Lower leg skin (tissue), 3 donors: ENCODE measurements around the gene NOL7.

Experiments
- CTCF ChIP-seq, 3 donors: fragments of 450-650 bp; IDR thresholded peaks; one replicate each; pipeline ENCODE4 v1.5.1; 2016; ENCODE audit warnings: antibody characterized with exemption in 3 of 3, mild to moderate bottlenecking in 3 of 3, moderate library complexity in 2 of 3
- POLR2A ChIP-seq, 2 donors: fragments of 450-650 bp; IDR thresholded peaks; one replicate each; pipeline ENCODE4 v1.6.1; 2016 to 2017; ENCODE audit warnings: antibody characterized with exemption in 2 of 2, mild to moderate bottlenecking in 1 of 2, moderate library complexity in 1 of 2

DNA sequence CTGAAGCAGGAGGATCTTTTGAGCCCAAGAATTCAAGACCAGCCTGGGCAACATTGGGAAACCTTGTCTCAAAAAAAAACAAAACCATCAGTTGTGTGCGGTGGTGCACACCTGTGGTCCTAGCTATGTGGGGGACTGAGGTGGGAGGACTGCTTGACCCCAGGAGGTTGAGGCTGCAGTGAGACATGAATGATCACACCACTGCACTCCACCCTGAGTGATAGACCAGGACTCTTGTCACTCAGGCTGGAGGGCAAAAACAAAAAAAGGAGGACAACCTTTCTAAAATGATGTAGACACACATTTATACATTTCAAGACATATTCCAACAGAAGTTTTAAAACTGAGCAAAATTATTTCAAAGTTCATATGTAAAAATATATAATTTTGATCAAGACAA is 45.1 kb downstream of the NOL7 start:
- no peak for TF ChIP-seq CTCF (IDR thresholded peaks at IDR 0.05)
- TF ChIP-seq POLR2A (IDR thresholded peaks at IDR 0.05) = no peak
